HepG2 (cell line): ENCODE data around the gene IRAK2. TPM values are rescaled to one million over a fixed set of nuclear protein-coding genes. Genes with fewer than 3 reads are reported as not detected.
A peak's percentile ranks its signal among the peaks of the same experiment; 100 is the strongest.

Experiments used
- ATAC-seq: fragments of 200-7000 bp; cut with Tn5 transposase; 3 replicates; pipeline ENCODE4 v1.9.1; 2020; ENCODE audit warnings: mild to moderate bottlenecking, moderate library complexity
- BruUV-seq: library from RNA; stranded (reverse); fragments of 400-500 nt; replicated peaks from 2 replicates; lab custom pipeline; 2021; lab: Mats Ljungman, UMichigan
- CTCF ChIA-PET: fragments of 300-600 bp; formaldehyde crosslinking; extraction: SDS; loops from one replicate; lab custom pipeline; 2021; ENCODE audit warnings: low total read pairs, inconsistent platforms, low intra/inter-chr PET ratio; lab: Yijun Ruan, JAX
- POLR2A ChIA-PET: fragments of 350-600 bp; sonication (Branson Sonifier 250); formaldehyde crosslinking; loops from one replicate; lab custom pipeline; 2020; ENCODE audit warnings: antibody characterized with exemption, inconsistent platforms; lab: Yijun Ruan, JAX
- DNase-seq: peaks from one replicate; pipeline ENCODE4 v3.0.0-alpha.2; 2015; ENCODE audit warnings: low spot score
- FAIRE-seq: peaks from 3 replicates; lab custom pipeline; 2011; peaks lifted over from hg19 to GRCh38; lab: Jason Lieb, UNC
- H2AFZ ChIP-seq: one replicate; pipeline ENCODE4 v1.6.1; 2011; ENCODE audit warnings: low read length, inconsistent platforms
- H3K27ac ChIP-seq: fragments of 300-600 bp; 3 replicates; pipeline ENCODE4 v1.8.0; 2011; ENCODE audit warnings: mixed run types, mild to moderate bottlenecking, mixed read lengths, low read length, inconsistent platforms; ENCODE audit not compliant: insufficient read depth; ENCODE audit errors: extremely low read length
- H3K27me3 ChIP-seq, 2 experiments: fragments of 200-600 bp in 1 of 2; 2 replicates in 1 of 2; 3 replicates in 1 of 2; pipeline versions ENCODE4 v1.6.0 to v1.8.0; 2011; ENCODE audit warnings: low read length in 2 of 2, mild to moderate bottlenecking in 2 of 2, moderate library complexity in 2 of 2, inconsistent platforms in 1 of 2; ENCODE audit not compliant: insufficient read depth in 2 of 2, control insufficient read depth in 1 of 2
- H3K36me3 ChIP-seq, 2 experiments: fragments of 200-600 bp in 1 of 2; replicated peaks in 1 of 2; 2 replicates in 1 of 2; 3 replicates in 1 of 2; pipeline versions ENCODE4 v1.5.1 to v1.8.0; 2011; ENCODE audit warnings: low read length in 2 of 2, inconsistent platforms in 1 of 2; ENCODE audit not compliant: insufficient read depth in 2 of 2, control insufficient read depth in 1 of 2
- H3K4me1 ChIP-seq: 2 replicates; pipeline ENCODE4 v1.5.1; 2012; ENCODE audit warnings: low read length, inconsistent platforms; ENCODE audit not compliant: insufficient read depth
- H3K4me2 ChIP-seq: 2 replicates; pipeline ENCODE4 v1.6.0; 2011; ENCODE audit warnings: low read depth, low read length, inconsistent platforms
- H3K4me3 ChIP-seq, 3 experiments: fragments of 200-600 bp in 1 of 3; sonication (generic), shearing (Covaris generic) in 1 of 3; replicated peaks in 1 of 3; 2 replicates each; pipeline ENCODE4 v1.5.1; 2011 to 2016; ENCODE audit warnings: low read length in 3 of 3, inconsistent platforms in 2 of 3, low read depth in 2 of 3, mild to moderate bottlenecking in 2 of 3, control low read depth in 1 of 3, mixed read lengths in 1 of 3; ENCODE audit not compliant: insufficient read depth in 1 of 3
- H3K79me2 ChIP-seq: one replicate; pipeline ENCODE4 v1.6.1; 2011; ENCODE audit warnings: low read length, inconsistent platforms; ENCODE audit not compliant: insufficient read depth
- H3K9ac ChIP-seq: 2 replicates; pipeline ENCODE4 v1.6.0; 2011; ENCODE audit warnings: mild to moderate bottlenecking, low read depth, low read length, inconsistent platforms; ENCODE audit not compliant: insufficient read depth
- H3K9me3 ChIP-seq: 2 replicates; pipeline ENCODE4 v1.5.1; 2012; ENCODE audit warnings: mild to moderate bottlenecking, low read length
- H4K20me1 ChIP-seq: 2 replicates; pipeline ENCODE4 v1.6.0; 2011; ENCODE audit warnings: inconsistent platforms, mild to moderate bottlenecking, low read length, moderate library complexity; ENCODE audit not compliant: insufficient read depth
- ASH2L ChIP-seq: fragments of 300-600, 200-600 bp; sonication (generic); IDR thresholded peaks from 2 replicates; pipeline ENCODE4 v1.7.0; 2017; ENCODE audit warnings: low read depth, mild to moderate bottlenecking, moderate library complexity, mixed read lengths, low read length; ENCODE audit not compliant: insufficient read length
- DBP ChIP-seq: sonication (generic); formaldehyde crosslinking; IDR thresholded peaks from 2 replicates; pipeline ENCODE4 v1.4.0; 2020; ENCODE audit warnings: missing genetic modification reagents; ENCODE audit errors: not compliant biosample characterization
- DNMT1 ChIP-seq: sonication (generic); formaldehyde crosslinking; IDR thresholded peaks from 2 replicates; pipeline ENCODE4 v1.5.1; 2020; ENCODE audit warnings: mild to moderate bottlenecking, missing genetic modification reagents
- FOXA3 ChIP-seq: IDR thresholded peaks from 2 replicates; pipeline ENCODE4 v1.6.1; 2016; ENCODE audit warnings: missing genetic modification reagents, missing compliant biosample characterization
- GTF3A ChIP-seq: sonication (generic); formaldehyde crosslinking; conservative IDR thresholded peaks from 2 replicates; pipeline ENCODE4 v1.4.0; 2020; ENCODE audit warnings: mild to moderate bottlenecking, missing genetic modification reagents
- HBP1 ChIP-seq: IDR thresholded peaks from 2 replicates; pipeline ENCODE4 v1.6.1; 2016; ENCODE audit warnings: low read depth, control low read depth
- HIVEP1 ChIP-seq: sonication (generic); formaldehyde crosslinking; IDR thresholded peaks from 2 replicates; pipeline ENCODE4 v1.4.0; 2020; ENCODE audit warnings: mild to moderate bottlenecking, missing genetic modification reagents
- ISL2 ChIP-seq: sonication (generic); formaldehyde crosslinking; IDR thresholded peaks from 2 replicates; pipeline ENCODE4 v1.5.0; 2020; ENCODE audit warnings: missing genetic modification reagents
- KDM2A ChIP-seq: sonication (generic); formaldehyde crosslinking; IDR thresholded peaks from 2 replicates; pipeline ENCODE4 v1.4.0; 2020; ENCODE audit warnings: low read depth, missing genetic modification reagents, borderline replicate concordance
- MAFF ChIP-seq: IDR thresholded peaks from 2 replicates; pipeline ENCODE4 v1.6.1; 2011; ENCODE audit warnings: low read depth, low read length, improper control_type of control experiment
- RBM22 ChIP-seq: fragments of 200-400 bp; formaldehyde crosslinking; optimal IDR thresholded peaks from 2 replicates; pipeline ENCODE3; 2017; ENCODE audit warnings: mild to moderate bottlenecking, low read length, moderate library complexity
- SALL1 ChIP-seq: sonication (generic); formaldehyde crosslinking; IDR thresholded peaks from 2 replicates; pipeline ENCODE4 v1.8.0; 2022; ENCODE audit warnings: mild to moderate bottlenecking, missing genetic modification reagents
- STAT5B ChIP-seq: sonication (generic); formaldehyde crosslinking; IDR thresholded peaks from 2 replicates; pipeline ENCODE4 v1.4.0; 2020; ENCODE audit warnings: missing genetic modification reagents
- TFDP1 ChIP-seq: IDR thresholded peaks from 2 replicates; pipeline ENCODE4 v1.6.1; 2016; ENCODE audit warnings: missing compliant biosample characterization, missing genetic modification reagents, borderline replicate concordance
- ZFP36L1 ChIP-seq: sonication (generic); formaldehyde crosslinking; IDR thresholded peaks from 2 replicates; pipeline ENCODE4 v1.8.0; 2022; ENCODE audit warnings: mild to moderate bottlenecking, missing genetic modification reagents, moderate library complexity
- ZNF136 ChIP-seq: sonication (generic); formaldehyde crosslinking; IDR thresholded peaks from 2 replicates; pipeline ENCODE4 v1.8.1; 2022; ENCODE audit warnings: low read depth, mild to moderate bottlenecking, moderate library complexity, missing genetic modification reagents
- ZNF205 ChIP-seq: IDR thresholded peaks from 2 replicates; pipeline ENCODE4 v1.6.1; 2018; ENCODE audit warnings: missing biosample characterization, missing genetic modification reagents
- WGBS: methylation state at CpG from one replicate; pipeline ENCODE4 v1.1.6; 2017; ENCODE audit warnings: low lambda C conversion rate; 5-methylcytosine and 5-hydroxymethylcytosine counted together
- in situ Hi-C: cut with HindIII; loops from 2 replicates; pipeline ENCODE4 v1.10.0; 2017; ENCODE audit warnings: low pct_unique_long_range_greater_than_20kb; ENCODE audit not compliant: extremely low pct_ligation_motif_present
- intact Hi-C: fragments of 100-400 bp; cut with micrococcal nuclease; formaldehyde crosslinking; loops from one replicate; pipeline ENCODE4 v1.10.0; 2022; ENCODE audit not compliant: unreplicated experiment
- polyA plus RNA-seq, 8 experiments: library from polyadenylated mRNA; depleted of rRNA in 3 of 8; stranded (reverse) in 7 of 8; unstranded in 1 of 8; fragments of >200 nt; fragmentation: Illumina TruSeq in 4 of 8; extraction: Trizol in 4 of 8; gene quantifications; 2 replicates each; pipeline versions ENCODE4 v1.2.1 to v1.2.3, GENCODE V29; 2011 to 2016; ENCODE audit warnings: low read depth in 4 of 8, missing spikeins in 1 of 8, mixed read lengths in 1 of 8; ENCODE audit not compliant: insufficient read depth in 1 of 8
- total RNA-seq, 5 experiments: library from RNA; depleted of rRNA; stranded (reverse); fragments of >200 nt; fragmentation: Illumina TruSeq; extraction: Trizol; gene quantifications; 2 replicates each; pipeline ENCODE4 v1.2.3, GENCODE V29; 2016; ENCODE audit warnings: low read depth in 1 of 5

IRAK2 gene
- total and polyA plus RNA-seq, 2 of the 13 experiments (the other 11 are each of a cell fraction or from before 2014, with no cell fraction given): 13.1 to 23.3 TPM

- peak overlapping the region; percentile 18; the same call in 1 of the 2 replicates for H3K4me2 ChIP-seq
- POLR2A ChIA-PET: interaction anchor here (0.7 kb wide), 1 partner anchor 20 kb away, joined by 3 read pairs; the partner anchor contains the start of gene GHRL
- TF ChIP-seq FOXA3: no peak
- TF ChIP-seq ISL2 (CRISPR knock-in tag): no peak
- no peak for TF ChIP-seq ASH2L
- no peak for TF ChIP-seq MAFF
- no peak for TF ChIP-seq TFDP1 (CRISPR knock-in tag)
- TF ChIP-seq SALL1: no peak
- no peak for TF ChIP-seq GTF3A
- no peak for TF ChIP-seq HBP1 (CRISPR knock-in tag)
- no peak for TF ChIP-seq STAT5B
- TF ChIP-seq DBP (CRISPR knock-in tag): no peak
- no peak for TF ChIP-seq DNMT1
- no peak for TF ChIP-seq ZNF136 (CRISPR knock-in tag)
- no peak for TF ChIP-seq RBM22
- no peak for TF ChIP-seq ZNF205 (CRISPR knock-in tag)
- no peak for TF ChIP-seq ZFP36L1 (CRISPR knock-in tag)
- TF ChIP-seq HIVEP1 (CRISPR knock-in tag): no peak
- TF ChIP-seq KDM2A (CRISPR knock-in tag): no peak
- TF ChIP-seq, all 625 proteins: peak for 0
- CTCF ChIA-PET: no interaction called here
- intact Hi-C loops: no loop called here
- 100% methylated on average over 2 of the region's 2 CpGs for WGBS
- no peak overlapping the region for H2AFZ ChIP-seq
- H3K4me3 ChIP-seq: no peak overlapping the region
- no peak for ATAC-seq
- no TSS peak for BruUV-seq
- H3K79me2 ChIP-seq: peaks cover 71% of the 10 kb centered on the region
- no peak overlapping the region for H3K9ac ChIP-seq
- H3K9me3 ChIP-seq: no peaks in the 10 kb centered on the region
- no peak for DNase-seq
- peaks cover 47% of the 10 kb centered on the region for H4K20me1 ChIP-seq
- FAIRE-seq: no peak
- no peak overlapping the region for H3K27ac ChIP-seq
- peaks cover 40 to 87% of the 10 kb centered on the region in 2 experiments for H3K36me3 ChIP-seq
- H3K4me1 ChIP-seq: peaks cover 10% of the 10 kb centered on the region
- no peaks in the 10 kb centered on the region for H3K27me3 ChIP-seq
- in situ Hi-C loops: no loop called here
Observed at GRCh38 chr3:10272977-10273376, 108.3 kb downstream of the IRAK2 start.
